Amniotic stem cell (primary cell): ENCODE results near the gene UGT8.
"Not testable (repeated sequence)": the region's sequence is repeated elsewhere in the genome, so short reads cannot be mapped to it uniquely, and the experiment has no call there.

ENCODE experiments used
- DNase-seq: peaks from one replicate; lab custom pipeline; 2025; lab: John Stamatoyannopoulos, UW

UGT8 gene, protein sequence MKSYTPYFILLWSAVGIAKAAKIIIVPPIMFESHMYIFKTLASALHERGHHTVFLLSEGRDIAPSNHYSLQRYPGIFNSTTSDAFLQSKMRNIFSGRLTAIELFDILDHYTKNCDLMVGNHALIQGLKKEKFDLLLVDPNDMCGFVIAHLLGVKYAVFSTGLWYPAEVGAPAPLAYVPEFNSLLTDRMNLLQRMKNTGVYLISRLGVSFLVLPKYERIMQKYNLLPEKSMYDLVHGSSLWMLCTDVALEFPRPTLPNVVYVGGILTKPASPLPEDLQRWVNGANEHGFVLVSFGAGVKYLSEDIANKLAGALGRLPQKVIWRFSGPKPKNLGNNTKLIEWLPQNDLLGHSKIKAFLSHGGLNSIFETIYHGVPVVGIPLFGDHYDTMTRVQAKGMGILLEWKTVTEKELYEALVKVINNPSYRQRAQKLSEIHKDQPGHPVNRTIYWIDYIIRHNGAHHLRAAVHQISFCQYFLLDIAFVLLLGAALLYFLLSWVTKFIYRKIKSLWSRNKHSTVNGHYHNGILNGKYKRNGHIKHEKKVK

DNA sequence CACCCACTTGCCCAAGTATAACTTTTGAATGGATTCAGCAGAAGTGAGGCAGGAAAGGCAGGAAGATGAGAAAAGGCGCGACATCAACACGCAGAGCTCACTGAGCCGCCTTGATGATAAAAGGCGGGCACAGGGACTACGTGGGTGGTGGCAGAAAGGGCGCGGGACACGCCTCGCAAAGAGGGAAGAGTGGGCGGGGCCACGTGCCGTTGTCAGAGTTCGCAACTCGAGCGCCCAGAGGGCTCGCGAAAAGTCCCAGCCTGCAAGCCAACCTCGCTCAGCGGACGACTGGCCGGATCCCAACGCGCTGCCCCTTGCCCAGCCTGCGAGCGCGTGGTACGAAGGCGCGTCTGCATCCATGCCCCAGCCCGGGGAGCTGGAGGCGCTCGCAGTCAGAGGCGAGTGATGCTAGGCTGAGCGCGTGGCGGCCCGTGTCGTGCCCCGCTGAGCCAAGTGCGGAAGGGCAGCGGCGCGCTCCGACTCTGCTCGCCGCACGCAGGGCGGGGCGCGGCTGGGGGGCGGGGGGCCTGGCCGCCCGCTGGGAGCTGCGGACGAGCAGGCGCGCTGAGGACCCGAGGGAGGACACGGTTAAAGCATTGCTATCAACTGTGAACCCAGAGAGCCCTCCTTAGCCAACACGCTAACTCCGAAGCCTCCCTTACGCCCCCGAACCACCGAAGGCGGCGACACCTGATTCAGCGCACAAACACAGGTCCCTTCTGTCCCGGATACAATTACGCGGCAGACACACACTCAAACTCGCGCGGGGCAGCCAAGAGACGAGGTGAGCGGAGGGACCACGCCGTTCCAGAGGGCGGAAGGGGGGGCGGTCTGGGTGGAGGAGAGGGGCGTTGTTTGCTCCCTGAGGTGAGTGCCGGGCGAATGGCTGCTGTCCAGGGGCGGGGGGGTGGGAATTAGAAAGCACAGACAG is at the start of gene UGT8:
Gene UGT8 (plus strand): TSS at position 617 of the 931 bp plus-strand sequence. CDS start 24,074 bp downstream, outside the sequence.
- no peak for DNase-seq

DNA sequence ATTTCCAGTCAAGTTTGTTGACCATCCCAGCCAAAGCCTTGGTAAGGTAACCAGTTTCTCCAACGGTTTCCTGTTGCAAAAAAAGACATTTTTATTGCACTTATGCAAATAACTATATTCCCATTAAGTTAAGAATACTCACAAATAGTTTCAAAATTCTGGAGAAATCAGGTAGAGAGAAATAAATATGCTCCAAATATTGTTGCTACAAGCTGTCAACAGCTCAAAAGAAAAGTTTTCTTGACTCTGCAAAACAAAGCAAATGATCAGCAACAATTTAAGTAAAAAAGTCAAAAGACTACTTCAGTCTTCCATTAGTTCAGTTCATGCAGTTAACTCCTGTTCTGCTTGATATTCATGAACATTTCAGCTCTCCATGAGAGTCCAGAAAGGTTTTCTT is 49.0 kb upstream of the UGT8 start:
- no peak for DNase-seq

DNA sequence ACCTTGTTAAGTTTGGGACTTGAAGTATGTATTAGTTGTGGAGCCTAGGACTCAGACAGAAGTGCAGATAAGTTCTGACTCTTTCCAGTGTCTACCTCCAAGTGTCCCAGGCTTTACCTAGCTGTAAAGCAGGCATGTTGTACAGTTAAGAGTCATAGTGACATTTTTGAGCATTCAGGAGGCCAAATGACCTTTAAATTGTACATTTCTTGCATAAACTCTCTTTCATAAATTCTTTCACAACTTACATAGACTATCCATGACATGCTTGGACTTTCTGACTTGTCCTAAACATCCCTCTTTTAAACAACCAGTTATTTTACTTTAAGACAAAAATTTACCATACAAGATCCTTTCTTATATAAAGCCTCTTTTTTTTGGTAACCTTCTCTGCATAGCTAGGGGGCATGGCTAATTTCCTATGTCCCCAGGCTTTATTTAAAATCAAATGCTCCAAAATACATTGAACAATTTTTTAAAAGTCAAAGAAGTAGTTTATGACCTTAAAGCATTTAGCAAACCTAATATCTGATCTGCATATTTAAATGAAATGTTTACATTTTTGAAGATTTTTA is 40.1 kb upstream of the UGT8 start:
- no peak for DNase-seq

DNA sequence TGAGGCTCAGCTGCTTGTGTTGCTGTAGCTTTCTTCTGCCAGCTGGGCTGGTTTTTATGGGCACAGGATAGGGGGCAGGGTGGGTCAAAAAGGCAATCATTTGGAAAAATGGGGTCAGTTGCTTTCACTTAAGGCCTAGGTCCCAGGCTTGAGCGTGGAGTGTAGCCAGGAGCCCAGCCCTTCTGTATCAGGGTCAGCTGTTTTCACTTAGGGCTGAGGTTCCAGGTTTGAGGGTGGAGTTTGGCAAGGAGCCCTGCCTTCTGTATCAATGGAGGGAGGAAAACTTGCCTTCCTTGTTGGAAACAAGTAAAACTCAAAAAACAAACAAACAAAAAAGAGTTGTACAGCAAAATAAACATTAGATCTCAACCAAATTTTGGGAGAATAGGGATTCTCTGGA is 37.0 kb upstream of the UGT8 start:
- no peak for DNase-seq

DNA sequence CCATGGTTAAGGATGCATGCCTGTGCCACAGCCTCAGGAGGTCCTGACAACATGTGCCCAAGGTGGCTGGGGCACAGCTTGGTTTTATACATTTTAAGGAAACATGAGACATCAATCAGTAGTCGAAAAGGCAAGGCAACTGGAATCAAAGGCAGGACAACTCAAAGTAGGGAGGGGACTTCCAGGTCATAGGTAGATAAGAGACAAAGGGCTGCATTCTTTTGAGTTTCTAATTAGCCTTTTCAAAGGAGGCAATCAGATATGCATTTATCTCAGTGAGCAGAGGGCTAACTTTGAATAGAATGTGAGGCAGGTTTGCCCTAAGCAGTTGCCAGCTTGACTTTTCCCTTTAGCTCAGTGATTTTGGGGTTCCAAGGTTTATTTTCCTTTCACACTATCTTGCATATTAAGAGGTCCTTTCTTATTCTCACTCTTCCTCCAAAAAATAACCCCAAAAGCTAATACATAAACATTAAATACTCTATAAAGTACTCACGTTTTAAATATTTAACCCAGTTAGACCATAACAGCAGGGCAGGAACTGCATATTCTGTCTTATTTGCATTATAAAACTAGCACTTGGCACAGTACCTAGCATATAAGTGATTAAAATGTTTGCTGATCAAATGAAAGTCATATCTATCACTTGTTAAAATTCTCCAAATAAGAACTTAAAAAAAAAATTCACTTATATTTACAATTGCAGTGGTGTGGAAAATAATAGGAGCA is 36.3 kb upstream of the UGT8 start:
- DNase-seq, result no peak

DNA sequence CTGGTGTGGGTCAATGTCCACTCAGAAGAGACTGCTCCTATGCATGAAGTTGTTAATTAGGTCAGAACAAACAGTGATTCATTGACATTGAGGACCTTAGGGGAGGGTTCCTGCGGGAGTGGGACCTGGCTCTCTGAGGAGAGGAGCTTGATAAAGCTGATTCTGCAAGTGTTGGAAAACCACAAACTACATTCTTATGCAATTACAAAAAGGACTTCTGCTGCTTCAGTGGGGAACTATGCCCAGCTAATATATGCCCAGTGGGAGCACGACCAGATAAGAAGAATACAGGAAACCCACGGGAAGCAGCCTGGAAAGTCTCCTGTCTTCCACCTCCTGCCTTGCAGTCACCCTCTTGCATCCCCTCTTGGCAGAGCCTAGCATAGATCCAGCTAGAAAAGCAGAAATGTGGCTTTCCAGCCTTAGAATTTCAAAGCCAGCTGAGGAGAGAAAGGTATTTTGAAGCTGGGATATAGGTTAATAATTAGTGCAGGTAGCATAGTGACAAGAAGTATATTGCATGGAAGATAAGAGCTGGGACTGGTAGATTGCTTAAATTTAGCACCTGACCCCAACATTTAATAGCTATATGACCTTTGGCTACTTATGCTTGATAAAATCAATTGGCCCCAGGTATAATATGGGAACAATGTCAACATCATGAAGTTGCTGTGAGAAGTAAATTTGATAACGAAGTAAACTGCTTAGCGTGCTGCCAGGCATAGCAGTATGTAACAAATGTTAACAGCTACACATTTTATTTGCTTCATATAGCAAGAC is 34.9 kb upstream of the UGT8 start:
- no peak for DNase-seq

DNA sequence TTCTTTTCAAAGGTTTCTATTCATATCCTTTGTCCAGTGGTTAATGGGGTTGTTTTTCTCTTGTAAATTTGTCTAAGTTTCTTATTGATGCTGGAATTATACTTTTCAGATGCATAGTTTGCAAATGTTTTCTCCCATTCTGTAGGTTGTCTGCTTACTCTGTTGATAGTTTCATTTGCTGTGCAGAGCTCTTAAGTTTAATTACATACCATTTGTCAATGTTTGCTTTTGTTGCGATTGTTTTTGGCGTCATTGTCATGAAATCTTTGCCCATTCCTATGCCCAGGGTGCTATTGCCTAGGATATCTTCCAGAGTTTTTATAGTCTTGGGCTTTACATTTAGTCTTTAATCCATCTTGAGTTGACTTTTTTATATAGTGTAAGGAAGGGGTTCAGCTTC is 21.2 kb upstream of the UGT8 start:
- DNase-seq, result no peak

DNA sequence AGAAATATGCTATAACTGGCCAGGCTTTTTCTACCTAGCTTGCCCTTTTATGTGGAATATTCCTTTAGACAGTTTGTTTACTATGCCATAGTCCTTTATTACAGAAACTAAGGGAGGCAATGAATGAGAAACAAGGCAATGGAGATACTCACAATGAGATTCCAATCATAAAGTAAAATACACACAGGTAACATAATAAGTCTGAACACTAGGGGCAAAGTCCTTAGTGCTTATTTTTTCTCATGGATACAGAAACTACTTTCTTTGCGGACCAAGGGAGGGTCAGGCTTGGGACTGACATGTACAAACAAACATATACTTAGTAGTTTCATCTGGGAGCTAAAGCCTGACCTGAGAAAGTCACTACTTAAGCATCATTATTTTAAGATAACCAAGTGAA is 16.0 kb upstream of the UGT8 start:
- no peak for DNase-seq

DNA sequence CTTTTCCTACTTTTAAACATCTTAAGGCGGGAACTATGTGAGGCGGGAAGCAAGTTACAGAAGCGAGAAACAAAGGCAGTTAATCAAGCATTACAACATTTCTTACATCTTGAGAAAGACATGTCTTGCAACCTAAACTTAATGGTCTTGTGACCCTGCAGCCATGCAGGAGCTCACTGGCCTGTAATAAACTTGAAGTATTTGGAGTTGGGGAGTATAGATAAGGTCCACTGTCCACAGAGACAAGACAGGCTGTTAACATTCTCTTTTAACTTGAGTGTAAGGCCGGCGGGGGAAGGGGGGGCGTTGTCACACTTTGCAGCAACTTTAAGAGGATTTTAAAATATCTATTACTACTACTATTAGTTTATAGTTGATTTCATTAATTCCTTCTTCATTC is 10.3 kb upstream of the UGT8 start:
- DNase-seq, result no peak

DNA sequence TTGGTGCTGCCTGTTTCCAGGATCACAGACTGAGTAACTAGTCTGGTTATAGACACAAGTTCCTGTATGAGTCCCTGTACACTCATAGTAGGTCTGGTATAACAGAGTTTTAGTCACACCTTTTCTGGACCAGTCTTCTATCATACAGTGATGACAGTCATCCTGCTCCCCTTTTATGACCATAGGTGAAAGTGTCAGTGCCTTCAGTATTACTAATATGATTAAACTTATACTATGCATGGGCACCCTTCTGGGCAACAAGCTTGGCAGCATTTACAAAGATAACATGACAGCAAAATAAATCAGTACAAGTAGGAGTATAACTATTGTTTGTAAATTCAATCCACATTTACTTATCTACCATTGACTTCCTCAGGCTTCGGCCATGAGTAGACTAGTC is 8.2 kb upstream of the UGT8 start:
- not testable (repeated sequence) for DNase-seq

DNA sequence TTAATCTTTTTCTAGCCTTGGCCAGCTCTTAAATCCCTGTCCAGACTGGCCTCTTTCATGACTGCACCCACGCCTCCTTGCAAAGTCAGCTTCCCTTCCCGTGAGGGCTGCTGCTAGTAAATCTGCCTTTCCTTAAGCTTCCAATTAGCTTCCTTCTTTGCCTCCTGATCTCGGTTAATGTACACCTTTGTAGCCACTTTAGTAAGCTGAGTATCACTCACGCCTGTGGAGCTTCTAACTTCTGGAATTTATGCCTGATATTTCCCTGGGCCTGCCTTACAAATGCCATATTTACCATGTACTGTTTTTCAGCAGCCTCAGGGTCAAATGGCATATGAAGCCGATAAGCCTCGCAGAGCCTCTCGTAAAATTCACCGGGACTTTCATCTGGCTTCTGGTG is 5.1 kb upstream of the UGT8 start:
- DNase-seq, result no peak

DNA sequence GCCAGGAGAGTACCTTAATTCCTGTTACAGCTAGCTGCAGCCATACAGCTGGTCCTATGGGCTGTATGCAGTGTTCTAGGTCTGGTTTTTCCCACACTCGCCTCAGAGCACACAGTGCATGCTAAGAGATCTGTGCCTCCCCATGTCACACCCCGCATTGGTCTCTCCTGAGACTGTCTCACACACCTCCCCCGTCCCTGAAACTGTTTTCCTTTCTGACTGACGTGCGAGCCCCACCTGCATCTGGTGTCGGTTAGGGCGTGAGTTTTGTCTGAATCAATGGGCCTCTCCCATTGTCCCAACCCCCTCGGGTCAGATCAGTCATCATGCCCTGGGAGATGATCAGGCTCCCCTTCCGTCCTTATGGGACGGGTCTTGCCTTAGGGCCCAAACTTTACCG is 3.4 kb upstream of the UGT8 start:
- DNase-seq, result no peak

DNA sequence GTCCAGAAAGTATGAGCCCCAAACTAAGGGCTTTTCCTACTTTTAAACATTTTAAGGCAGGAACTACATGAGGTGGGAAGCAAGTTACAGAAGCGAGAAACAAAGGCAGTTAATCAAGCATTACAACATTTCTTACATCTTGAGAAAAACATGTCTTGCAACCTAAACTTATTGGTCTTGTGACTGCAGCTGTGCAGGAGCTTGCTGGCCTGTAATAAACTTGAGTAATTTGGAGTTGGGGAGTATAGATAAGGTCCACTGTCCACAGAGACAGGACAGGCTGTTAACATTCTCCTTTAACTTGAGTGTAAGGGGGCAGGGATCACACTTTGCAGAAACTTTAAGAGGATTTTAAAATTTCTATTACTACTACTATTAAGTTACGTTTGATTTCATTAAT is 2.7 kb upstream of the UGT8 start:
- DNase-seq, result no peak

DNA sequence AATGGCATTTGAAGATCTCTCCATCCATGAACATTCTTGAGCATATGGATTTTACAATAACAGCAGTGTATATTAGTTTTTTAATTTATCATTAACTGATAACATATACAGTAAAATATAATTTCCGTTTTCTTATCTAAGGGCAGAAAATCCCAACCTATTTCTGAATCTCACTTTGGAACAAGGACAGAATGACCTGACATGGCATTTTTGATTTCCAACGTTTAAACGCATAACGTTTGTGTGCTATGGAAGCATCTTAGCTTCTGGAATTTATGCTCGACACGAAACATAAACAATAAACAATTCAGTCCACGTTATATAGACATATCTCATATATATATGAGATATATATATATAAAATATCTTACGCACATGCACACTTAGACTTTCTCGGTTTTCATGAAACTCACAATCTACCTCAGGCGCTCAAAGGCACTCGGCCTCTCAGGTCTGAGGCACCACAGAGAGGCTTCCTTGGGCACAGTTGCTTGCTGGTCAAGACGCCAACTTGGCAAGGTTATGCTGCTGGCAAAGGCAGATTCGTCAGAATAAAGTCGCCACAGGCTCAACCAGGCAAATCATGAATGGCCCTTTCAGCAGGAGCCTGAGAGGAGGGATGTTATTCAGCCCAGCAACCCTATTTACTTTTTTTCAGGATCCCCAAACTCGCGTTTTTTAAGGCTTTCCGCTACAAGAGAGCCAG is 1.0 kb upstream of the UGT8 start:
- DNase-seq, result no peak

DNA sequence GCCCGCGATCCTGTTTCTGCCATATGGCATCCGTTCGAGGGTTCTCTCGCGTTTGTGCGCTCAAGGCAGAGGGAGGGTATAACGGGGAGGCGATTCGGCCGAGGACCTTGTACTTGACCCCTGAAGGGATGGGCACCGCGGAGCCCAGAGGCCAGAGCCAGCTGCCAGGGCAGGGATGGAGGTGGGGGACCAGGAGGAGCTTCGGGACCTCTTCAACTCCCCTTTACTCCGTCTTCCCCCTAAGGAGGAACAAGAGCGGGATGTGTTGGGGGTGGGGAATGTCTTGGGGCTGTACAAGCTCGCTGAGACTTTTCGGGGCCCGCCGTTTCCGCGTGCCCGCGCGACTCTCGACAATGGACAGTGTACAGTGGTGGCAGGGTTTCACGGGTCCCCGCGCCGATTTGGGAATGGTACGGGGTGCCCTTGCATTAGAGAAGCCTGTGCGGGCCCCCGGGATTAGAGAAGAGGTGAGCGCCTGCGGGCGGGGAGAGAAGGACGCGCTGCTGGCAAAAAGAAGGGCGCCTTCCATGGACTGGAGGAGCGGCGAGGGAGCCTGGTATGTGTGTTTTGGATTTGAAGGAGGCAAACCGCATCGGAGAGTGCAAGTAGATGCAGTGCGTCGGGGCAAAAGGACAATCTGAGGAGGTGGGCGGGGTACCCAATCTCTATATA is 760 bp downstream of the UGT8 start:
- no peak for DNase-seq

DNA sequence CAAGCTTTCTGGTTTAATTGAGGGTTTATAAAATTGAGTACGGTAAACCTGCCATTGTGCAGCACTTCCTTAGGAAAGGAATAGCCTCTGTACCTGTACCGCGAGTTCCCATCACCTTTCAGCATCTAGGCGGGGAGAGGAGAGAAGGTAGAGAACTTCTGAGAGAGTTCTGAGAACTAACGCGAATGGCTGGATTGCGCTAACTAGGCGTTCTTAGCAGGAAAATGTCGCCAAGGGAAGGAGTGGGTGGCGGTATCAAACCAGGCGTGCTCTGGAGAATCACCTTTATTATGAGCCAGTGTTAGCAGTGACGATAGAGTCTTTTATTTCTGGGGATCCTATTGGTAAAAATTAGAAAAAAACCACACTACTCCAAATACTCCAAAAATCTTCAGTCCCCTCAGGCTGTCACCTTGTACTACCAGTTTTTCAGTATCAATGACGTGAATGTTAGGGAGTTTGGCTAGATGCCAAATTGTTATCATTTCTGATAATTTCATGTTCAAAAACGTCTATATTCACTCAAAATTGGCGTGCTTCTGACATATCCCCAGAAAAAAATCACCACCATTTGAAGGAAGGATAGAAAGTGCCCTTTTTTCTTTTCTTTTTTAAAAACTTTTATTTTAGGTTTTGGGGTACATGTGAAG is 1.4 kb downstream of the UGT8 start:
- DNase-seq, result no peak

DNA sequence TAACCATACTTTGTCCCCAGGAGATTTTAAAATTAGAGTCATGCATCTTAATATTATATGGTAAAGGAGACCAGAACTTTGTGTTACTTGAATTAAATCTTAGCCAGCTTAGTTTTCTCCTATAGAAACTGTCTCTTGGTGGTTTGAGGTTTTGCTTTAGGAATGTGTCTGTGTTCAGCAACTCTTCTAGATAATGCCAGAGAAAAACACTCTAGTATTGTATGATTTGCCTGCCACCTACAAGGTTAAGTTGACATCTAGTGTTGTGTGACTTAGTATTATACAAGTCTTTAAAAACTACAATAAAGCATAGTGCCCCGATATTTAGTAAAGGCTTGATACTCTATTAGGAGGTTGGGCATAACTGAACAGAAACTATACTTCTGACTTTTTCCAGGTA is 2.1 kb downstream of the UGT8 start:
- no peak for DNase-seq

DNA sequence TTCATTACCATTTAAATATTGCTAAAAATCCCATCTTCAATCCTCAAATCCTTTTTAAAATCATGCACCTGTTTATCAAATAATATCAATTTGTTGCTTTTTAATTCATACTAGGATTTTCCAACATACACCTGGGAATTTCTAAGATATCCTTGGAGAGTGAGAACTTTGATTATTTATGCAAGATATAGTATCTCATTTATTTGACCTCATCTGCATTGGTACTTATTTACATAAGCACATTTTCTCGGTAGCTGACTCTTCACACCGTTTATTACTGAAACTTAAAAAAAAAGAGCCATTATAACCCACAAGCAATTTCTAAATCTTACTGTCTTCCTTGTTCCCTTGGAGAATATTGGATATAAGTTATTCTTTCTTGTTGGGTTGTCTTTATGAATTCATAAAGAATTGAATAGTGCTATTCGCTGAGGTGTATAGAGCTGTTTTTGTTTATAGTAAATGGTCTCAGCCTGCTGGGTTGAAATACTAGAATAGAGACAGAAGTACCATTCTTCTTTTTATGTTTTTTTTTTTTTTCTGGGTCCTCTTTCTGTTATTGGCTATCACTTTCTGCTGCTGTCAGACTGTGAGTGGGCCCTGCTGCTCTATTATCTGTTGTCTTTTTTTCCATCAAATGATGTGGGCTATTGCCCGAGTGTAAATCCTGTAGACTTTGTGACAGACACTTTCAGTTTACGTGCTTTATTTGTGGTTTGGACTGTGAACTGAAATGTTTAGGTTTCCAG is 2.9 kb downstream of the UGT8 start:
- no peak for DNase-seq

DNA sequence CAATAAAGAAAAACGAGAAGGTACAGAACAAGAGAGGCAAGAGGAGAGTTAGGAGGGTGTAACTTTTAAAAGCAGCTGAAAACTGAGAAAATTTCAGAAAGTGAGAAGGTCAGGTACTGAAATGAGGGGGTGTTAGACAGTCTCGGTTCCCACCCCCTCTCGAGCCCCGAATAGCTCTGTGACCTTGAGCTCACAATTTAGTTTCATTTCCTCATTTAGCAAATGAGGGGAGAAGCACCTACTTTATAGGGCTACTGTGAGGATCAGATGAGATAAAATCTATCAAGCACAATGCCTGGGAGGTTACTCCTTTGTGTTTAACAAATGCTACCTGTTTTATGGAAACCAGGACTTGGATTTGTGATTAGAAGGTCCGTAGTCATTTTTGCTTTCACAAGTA is 4.9 kb downstream of the UGT8 start:
- no peak for DNase-seq
